ENCODE results near the gene TRAF3IP3. TPM values are rescaled to one million over a fixed set of nuclear protein-coding genes. Genes with fewer than 3 reads are reported as not detected.

TRAF3IP3 gene
- total RNA-seq, 4 donors from 2014 or later: 0.61 to 2.1 (median 1.1) TPM; not detected in 1

GRCh38 chr1:209769171-209769904 is 13.5 kb downstream of the TRAF3IP3 start:
- peak; percentile 59 to 93 for DNase-seq (ENCODE audit: low spot score in 2 of 2)
- 20 to 21% methylated on average over 13 of the region's 13 CpGs for WGBS, 2 donors

GRCh38 chr1:209769971-209770370 is 14.1 kb downstream of the TRAF3IP3 start:
- no peak for TF ChIP-seq CTCF (IDR thresholded peaks at IDR 0.05)
- TF ChIP-seq POLR2A (IDR thresholded peaks at IDR 0.05): no peak
- DNase-seq (ENCODE audit: low spot score in 2 of 2): no peak
- H3K4me3 ChIP-seq (ENCODE audit: low read depth, poor library complexity, severe bottlenecking): no peak overlapping the region
- 68 to 70% methylated on average over 7 of the region's 7 CpGs for WGBS, 2 donors
- intact Hi-C loops (cut with DNase I; ENCODE audit: low total_unique reads): no loop called here

More at GRCh38 chr1:209769171-209769904, 13.5 kb downstream of the TRAF3IP3 start:
- TF ChIP-seq POLR2A (IDR thresholded peaks at IDR 0.05) (no peak), CTCF (IDR thresholded peaks at IDR 0.05) (no peak)
- intact Hi-C loops (cut with DNase I; ENCODE audit: low total_unique reads): no loop called here
- H3K4me3 ChIP-seq (ENCODE audit: low read depth, poor library complexity, severe bottlenecking): no peak overlapping the region

DNA sequence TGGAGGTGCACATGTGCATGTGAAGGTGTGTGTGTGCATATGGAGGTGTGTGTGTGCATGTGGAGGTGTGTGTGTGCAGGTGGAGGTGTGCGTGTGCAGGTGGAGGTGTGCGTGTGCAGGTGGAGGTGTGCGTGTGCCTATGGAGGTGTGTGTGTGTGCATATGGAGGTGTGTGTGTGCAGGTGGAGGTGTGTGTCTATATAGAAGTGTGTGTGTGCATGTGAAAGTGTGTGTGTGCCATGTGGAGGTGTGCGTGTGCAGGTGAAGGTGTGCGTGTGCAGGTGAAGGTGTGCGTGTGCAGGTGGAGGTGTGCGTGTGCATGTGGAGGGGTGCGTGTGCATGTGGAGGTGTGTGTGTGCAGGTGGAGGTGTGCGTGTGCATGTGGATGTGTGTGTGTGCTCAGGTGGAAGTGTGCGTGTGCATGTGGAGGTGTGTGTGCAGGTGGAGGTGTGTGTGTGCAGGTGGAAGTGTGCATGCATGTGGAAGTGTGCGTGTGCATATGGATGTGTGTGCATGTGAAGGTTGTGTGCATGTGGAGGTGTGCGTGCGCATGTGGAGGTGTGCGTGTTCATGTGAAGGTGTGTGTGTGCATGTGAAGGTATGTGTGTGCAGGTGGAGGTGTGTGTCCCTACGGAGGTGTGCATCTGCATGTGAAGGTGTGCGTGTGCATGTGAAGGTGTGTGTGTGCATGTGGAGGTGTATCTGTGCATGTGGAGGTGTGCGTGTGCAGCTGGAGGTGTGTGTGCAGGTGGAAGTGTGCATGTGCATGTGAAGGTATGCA is 15.0 kb downstream of the TRAF3IP3 start:
- 92 to 93% methylated on average over 17 of the region's 17 CpGs for WGBS, 2 donors
- no peak overlapping the region for H3K4me3 ChIP-seq (ENCODE audit: low read depth, poor library complexity, severe bottlenecking)
- intact Hi-C loops (cut with DNase I; ENCODE audit: low total_unique reads): no loop called here
- DNase-seq (ENCODE audit: low spot score in 2 of 2): no peak
- TF ChIP-seq POLR2A (IDR thresholded peaks at IDR 0.05) (no peak), CTCF (IDR thresholded peaks at IDR 0.05) (no peak)

- DNase-seq (ENCODE audit: low spot score in 2 of 2): no peak
- intact Hi-C loops (cut with DNase I; ENCODE audit: low total_unique reads): no loop called here
- 43 to 53% methylated on average over 6 of the region's 6 CpGs for WGBS, 2 donors
- no peak for TF ChIP-seq CTCF (IDR thresholded peaks at IDR 0.05)
- TF ChIP-seq POLR2A (IDR thresholded peaks at IDR 0.05): no peak
- H3K4me3 ChIP-seq (ENCODE audit: low read depth, poor library complexity, severe bottlenecking): no peak overlapping the region
Measured at GRCh38 chr1:209772126-209772525, 16.3 kb downstream of the TRAF3IP3 start.

DNA sequence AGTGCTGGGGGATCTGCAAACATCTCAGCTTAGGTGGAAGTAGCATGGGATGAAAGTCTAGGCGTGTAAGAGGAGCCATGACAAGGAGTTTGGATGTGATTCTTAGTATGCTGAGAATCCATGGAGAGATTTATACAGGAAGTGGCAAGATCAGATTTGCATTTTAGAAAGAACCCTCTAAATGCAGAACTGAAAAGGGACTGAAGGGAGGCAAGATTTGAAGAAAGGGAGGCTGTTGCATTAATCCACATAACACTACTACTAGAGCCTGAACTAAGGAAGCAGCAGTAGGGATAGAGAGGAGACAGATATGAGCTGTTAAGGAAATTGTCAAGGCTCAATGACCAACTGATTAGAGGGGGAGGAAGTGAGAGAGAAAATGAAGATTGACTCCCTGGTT is 18.7 kb downstream of the TRAF3IP3 start:
- intact Hi-C loops (cut with DNase I; ENCODE audit: low total_unique reads): no loop called here
- 79 to 86% methylated on average over 1 of the region's 1 CpG for WGBS, 2 donors
- no peak for TF ChIP-seq POLR2A (IDR thresholded peaks at IDR 0.05)
- no peak for TF ChIP-seq CTCF (IDR thresholded peaks at IDR 0.05)
- no peak overlapping the region for H3K4me3 ChIP-seq (ENCODE audit: low read depth, poor library complexity, severe bottlenecking)
- DNase-seq (ENCODE audit: low spot score in 2 of 2): no peak
